HTERT RPE-1 (cell line): ENCODE measurements around the gene RAB34.

Experiments
- in situ Hi-C: fragments of 300-500 bp; cut with MboI; formaldehyde crosslinking; loops from 4 replicates; pipeline ENCODE4 v1.14.3; 2020; ENCODE audit warnings: low sequenced_read_pairs

The RAB34 gene

DNA sequence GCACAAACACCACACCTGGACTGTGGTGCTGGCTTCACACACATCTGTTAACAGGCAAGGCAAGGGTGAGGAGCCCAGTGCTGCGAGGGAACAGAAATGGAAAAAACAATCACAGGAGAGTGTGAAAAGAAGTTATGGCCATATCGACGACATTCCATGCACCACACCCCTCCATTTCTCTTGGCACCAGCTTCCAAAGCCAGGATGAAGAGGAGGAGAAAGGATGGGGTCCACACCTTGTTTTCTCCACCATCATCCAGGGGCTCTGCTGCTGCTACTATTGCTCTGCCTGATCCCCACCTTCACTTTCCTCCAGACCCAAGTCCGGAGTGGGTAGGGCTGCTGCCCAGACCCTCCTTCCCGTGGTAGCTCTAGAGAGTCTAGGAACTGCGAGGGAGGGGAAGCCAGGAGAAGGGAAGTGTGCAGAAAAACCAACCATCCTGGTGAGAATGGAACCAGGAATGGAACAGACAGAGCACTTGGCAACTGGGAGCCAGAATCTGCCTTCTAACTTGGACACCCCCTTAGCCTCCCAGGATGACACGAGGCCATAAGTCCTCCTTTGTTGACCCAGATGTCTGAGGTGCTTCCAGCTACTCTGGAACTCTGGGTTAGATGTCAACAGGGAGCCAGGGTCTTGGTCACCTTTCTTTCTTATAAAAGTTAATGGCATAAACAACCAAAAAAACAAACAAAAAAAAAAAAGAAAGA lies 4.8 kb downstream of the RAB34 start:
- in situ Hi-C loops, result no loop called here

DNA sequence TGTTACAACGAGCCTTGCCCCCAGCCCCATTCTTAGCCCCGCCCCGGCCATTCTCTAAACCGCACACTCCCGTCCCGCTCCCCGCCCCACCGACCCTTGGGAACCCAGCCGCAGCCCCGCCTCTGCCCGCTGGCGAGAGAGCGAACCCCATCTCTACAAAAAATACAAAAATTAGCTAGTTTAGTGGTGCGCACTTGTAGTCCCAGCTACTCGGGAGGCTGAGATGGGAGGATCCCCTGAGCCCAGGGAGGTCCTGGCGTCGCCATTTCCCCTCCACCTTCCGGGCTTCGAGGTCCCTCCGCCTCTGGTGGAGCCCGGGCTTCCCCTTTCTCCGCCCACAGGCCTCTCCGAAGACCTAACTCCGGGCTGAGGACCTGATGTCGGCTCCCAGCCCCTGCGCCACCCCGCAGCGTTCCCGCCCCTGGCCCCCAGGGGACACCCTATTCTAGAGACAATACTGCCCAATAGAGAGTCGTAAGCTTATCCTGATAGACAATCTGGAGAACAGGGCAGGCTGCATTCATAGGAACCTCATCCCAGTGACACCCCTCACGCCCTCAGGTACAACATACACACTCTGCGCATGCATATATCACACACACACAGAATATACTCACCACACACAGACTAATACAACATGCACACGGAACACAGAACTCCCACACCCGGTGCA lies 5.5 kb downstream of the RAB34 start:
- in situ Hi-C loops, result no loop called here

DNA sequence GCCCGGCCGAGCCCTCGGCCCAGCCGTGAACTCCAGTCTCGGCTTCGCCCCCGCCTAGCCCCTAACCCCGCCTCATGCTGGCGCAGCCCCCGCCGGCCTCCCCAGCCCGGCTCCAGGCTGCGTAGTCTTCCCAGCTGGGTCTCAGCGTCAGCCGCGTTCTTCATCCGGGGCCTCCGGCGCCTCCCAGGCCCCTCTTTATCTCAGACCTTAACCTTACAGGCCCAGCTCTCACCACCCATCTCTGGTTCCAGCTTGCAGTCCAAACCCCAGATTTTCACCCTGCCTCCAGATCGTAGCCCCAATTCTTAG lies 6.0 kb downstream of the RAB34 start, which contains the start of gene PROCA1:
Gene PROCA1 (minus strand): TSS at position 166 of the 309 bp plus-strand sequence. CDS start 228 bp downstream, outside the sequence.
- in situ Hi-C loops, result no loop called here

DNA sequence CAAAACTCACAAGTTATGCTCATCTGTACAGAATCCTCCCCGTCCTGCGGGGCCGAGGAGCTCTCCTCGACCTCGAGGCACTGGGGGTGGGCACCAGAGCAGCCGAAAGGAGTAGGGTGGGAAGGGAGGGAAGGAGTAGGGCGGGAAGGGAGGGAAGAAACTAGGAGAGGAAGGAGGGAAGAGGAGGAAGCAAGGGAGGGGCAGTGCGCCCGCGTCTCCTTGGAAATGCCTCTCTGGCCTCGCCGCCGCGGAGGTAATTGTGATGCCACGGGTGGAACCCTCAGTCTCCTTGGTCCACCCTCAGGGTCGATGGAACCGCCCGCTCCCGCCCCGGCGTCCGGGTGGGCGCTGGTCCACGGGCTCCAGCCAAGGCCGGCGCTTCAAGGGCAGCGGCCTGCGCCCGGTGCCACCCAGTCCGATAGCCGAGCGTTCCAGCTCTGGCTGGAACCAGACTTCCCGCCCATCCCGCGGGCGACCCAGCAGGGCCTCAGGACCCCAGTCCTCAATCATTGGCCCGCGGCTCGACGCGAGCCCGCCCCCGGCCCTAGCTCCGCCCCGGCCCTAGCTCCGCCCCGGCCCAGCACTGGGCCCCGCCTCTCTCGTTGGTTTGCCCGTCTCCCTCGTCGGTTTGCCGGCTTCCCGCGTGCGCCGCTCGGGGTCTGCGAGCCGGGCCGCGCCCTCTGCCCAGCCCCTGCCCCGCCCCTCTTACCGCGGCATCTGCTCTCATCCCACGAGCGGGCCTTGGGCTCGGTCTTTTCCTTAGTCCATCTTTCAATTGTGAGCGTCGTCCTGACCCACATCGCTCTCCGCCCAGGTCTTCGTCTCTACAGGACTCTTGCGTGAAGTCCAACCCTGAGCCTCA lies 6.6 kb downstream of the RAB34 start:
- in situ Hi-C loops, result no loop called here

DNA sequence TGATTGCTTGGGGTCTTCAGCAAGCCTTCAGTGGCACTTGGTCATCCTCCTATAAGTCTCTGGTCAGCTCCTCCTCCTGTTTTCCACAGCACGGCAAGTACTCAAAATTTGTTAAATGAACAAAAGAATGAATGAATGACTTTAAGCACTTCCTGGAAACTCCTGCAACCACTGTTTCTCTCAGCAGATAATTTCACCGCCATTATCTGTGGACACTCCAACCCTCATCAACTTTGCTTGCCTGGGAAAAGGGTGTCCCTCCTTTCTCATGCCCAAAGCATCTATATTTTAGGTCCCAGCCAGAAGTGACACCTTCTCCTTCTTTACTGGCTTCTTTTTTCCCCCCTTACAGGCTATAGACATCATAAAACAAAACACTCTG lies 10.3 kb downstream of the RAB34 start:
- in situ Hi-C loops, result no loop called here

DNA sequence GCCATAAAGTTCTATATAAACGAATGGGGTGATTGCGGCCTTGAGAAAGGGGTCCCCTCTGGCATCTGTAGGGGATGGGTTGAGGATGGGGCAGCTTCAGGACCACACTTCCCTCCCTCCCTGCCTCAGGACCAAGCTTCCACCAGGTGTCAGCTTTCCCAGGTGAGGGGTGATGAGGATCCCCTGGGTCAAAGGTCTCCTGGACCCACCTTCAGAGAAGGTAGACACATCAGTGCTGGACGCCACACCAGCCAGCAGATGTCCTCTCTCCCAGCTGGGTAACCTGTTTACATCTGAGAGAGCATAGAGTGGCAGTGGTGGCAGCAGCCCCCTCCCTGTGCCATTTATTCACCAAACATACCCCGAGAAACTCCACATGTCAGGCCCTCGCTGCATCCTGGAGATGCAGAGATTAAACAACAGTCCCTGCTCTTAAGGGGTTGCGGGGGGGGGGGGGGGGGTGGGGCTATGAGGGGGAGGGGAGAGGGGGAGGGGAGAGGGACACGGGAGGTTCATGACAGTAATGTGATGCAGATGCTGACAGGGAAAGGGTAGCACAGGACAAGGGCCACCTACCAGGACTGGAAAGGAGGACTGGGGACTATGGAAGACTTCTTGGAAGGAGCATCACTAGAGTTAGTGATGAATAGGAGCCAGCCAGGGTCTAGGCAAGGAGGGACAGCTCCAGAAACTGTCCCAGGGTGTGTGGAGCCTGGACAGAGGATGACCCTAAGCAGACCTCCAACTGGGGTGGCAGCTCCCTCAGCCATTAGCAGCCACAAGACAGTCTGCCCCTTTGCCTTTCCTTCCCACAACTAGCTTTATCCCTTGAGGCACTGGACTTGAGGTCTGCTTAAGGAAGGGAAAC lies 11.0 kb downstream of the RAB34 start:
- in situ Hi-C loops, result no loop called here

DNA sequence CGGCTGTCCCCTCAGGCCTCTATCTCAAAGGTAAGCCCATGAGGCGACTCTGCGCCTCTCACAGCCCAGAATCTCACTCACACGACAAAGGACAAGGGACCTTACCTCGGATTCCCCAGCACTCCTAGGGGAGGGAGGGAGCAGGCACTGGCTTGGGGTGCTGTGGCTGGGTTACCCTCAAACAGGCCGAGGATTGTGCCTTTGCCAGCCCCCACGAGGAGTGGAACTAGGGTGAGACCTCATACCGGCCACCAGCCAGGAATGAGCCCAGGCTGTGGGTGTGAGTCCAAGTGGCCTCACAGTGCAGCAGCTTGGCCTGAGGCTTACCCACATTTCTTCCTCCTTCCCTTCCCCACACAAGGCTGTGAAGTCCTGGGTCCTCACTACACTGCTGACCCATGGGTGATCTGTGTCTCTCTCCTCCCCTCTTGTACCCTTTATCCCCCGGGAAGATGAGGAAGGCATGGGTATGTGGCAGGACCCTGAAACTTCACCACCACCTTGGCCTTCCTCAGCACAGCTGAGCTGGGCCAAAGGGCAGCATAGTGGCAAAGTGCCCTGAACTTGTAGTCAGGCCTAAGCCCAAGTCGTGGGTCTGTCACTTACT lies 11.8 kb downstream of the RAB34 start:
- in situ Hi-C loops, result no loop called here

DNA sequence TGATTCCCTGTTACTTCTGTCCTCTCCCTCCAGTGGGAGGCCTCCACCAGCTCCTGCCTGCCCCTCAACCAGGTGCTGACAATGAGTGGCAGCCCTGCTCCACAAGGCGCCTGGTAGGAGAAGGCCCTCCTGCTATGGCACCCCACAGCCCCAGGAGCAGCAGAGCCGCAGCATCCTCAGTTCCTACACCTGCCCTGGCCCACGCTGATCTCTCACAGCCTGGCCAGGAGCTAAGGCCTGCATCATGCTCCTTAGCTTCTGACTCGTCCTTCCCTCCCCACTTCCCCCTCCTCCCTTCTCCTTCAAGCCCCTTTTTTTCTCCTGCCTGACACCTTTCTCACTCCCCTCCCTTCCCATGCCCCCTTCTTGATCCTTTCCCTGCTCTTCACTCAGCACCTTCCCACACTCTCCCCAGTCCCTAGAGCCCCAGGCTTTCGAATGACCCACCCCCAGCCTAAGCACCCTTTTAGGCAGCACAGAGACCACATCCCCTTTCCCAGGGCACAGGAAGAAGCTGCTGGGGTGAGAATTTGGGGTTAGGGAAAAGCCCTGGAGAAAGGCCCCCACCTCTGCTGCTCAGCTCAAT lies 12.5 kb downstream of the RAB34 start:
- in situ Hi-C loops, result no loop called here

DNA sequence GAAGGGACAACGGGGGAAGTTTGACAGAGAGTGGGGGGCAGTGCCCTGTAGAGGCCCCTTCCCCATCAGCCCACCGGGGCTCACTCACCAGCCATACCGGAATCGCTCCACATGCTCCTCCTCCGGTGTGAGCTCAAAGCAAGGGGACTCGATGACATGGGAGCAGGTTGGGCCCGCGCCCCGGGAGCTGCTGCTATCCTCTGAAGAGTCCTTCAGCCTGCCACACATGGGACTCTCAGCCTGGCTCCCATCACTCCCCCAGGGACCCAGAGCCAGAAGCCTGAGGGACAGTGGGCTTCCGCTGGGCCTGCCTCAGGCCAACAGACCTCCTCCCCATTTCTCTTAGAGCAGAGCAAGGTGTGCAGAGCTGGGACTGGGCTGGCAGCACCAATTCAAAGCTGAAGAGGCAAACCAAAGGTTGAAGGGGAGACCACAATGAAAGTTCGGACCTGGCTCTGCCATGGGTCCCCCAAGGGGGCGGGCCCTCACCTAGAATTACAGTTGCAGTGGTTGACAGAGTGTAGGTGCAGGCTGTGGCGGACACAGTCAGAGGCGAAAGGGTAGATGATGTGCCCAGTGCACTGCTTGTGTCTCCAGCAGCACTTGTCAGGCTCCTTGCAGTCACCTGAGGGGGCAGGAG lies 13.3 kb downstream of the RAB34 start:
- in situ Hi-C loops, result no loop called here

DNA sequence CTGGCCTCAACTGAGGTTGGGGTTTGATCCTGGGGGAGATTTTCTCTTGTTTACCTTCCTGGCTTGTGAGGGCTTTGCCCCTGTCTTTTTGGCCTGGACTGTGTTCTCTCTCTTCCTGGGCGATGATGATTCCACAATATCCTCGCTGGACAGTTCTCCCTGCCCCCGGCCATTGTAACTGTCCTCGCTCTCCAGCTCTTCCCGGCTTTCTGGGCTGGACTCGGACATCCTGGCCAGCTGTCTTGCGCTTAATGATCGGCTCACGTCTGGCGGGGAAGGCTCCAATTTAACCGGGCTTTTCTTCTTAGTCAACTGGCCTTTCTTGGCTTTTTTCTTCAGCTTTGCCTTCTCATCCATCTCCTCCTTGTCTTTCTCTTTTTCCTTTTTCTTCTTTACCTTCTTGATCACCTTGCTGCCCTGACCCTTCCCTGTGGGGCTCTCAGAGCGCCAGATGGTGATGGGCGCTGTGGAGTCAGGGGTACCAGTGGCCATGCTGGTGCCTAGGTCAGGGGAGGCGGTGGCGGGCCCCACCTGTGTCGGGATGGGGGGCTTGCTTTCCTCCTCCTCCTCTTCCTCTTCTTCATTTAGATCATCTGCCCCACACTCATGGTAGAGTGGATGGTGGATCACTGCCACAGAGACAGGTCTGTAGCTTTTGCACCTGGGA lies 14.0 kb downstream of the RAB34 start:
- in situ Hi-C loops, result no loop called here

DNA sequence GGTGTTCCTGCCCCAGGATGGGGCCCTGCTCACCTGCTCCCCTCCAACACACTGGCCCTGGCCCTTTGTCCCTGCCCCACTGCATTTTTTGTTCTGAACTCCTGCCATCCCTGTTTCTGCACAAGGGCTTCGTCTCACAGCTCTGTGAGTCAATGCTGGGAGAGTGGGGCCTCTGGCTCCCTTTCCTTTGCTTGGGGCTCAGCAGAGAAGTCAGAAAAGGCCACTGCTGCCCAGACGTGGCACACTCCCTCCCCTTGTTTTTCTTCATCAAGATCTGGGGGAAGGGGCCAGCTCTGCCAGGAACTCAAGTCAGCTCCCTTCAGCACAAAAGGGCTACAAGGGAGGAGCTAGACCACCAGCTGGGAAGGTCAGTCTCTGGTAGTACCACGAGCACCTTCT lies 14.9 kb downstream of the RAB34 start:
- in situ Hi-C loops, result no loop called here

DNA sequence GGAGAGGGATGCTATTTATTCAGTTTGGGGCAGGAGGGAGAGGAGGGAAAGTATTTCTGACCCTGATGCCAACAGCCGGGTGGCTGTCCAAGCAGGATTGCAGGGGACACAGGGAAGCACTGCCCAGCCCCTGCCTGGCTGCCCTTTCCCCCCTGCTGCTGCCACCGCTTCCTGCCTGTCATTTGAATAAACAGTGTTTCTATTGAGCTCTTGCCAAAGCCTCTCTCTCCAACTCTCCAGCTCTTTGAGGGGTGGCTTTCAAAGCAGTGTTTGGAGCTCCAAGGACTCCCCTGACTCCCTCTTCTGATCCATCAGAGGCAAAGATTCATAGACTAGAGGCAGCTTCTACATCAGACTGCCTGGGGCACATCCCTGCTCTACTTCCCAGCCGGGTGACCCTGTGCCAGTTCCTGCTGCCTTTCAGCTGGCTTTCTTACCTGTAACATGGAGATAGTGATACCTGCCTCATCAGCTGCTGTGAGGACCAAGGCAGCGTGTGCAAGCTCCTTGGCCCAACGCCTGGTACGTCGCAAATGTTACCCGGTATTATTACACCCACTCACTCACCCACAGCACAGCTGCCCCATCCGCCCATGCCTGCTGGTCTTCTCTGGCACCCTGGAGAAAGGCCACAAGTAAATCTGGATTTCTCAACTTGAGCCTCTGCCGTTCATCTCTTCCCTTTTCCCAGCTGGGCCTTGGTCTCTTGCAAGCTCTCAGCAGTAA lies 15.5 kb downstream of the RAB34 start:
- in situ Hi-C loops, result no loop called here

DNA sequence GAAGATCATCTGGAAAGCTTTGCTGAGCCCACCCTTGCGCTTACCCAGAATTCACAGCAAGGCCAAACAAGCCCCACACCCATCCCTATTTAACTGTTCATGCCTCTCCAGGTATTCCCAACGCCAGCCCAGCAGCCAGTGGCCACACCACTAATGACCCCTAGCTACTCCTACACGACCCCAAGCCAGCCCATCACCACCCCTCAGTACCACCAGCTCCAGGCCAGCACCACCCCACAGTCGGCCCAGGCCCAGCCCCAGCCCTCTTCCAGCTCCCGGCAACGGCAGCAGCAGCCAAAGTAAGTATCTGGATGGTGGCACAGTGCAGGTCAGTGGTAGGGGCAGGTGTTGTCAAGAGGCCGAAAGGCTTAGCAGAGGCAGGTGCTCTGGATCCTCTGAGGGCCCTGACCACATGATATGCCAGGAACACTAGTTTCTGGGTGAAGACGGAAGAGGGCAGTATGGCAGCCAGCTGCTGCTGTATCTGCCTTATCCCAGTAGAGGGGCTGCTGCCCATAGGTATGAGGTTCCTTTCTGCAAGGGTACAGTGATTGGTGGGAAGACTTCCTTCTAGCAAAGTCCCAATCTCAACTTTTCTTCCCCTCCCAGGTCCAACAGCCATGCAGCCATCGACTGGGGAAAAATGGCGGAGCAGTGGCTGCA lies 16.7 kb downstream of the RAB34 start:
- in situ Hi-C loops, result no loop called here

DNA sequence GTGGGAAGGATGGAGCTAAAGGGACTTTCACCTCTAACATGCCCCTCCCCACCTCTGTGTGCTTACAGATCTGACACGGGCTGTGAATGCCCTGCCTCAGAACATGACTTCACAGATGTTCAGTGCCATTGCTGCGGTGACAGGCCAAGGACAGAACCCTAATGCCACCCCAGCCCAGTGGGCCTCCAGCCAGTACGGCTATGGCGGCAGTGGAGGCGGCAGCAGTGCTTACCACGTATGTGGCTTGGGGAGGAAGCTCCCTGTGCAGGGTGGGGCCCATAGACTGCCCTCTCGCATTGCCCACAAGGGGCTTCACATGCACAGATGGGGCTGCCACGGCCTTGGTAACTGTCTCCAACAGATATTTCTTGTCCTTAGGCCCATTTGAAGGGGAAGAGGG lies 17.4 kb downstream of the RAB34 start:
- in situ Hi-C loops, result no loop called here

DNA sequence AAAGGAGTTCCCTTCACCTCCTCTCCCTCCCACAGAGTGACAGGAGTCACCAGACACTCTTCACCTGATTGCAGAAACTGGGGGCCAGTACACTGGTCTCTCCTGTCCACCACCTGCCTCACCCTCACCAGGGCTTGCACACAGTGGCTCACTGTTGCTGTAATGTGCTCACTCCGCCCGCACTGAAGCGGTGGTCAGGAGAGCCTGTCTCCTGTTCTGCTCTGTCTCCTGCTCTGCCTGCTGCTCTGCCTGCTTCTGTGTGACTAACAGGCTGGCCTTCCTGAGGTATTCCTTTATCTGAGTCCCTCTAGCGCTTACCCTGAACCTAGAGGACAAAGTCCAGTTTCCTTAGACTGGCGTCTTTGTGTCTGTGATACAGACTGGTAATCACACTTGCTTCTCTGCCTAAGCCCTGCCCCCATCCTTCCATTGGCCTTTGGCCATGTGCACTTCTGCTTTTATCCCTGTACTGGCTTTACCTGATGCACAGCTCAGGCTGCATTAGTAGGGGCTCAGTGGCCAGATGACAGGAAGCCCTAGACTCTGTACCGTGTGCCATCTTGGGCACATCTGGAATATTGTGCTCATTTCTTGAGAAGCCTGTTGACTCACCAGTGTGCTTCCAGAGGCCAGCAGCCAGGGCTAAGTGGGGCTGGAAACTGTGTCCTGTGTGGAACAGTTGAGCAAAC lies 19.3 kb downstream of the RAB34 start:
- in situ Hi-C loops, result no loop called here

DNA sequence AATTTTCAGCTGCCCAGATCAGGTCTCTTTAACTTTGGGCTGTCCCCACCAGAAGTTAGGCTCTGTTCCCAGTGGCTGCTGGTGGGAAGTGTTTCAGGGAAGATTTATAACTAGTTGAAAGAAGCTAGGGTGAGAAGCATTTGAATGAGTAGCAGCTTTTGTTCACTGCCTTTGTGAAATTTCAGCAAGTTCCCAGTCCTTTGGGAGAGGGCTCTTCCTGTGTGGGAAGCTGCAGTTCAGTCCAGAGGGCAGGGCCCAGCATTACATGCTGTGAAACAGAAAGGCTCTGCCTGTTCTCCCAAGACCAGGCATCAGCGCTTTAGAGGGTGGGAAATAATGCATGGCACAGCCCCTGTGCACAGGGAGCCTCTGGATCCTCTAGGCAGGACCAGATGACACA lies 23.8 kb downstream of the RAB34 start:
- in situ Hi-C loops, result no loop called here

DNA sequence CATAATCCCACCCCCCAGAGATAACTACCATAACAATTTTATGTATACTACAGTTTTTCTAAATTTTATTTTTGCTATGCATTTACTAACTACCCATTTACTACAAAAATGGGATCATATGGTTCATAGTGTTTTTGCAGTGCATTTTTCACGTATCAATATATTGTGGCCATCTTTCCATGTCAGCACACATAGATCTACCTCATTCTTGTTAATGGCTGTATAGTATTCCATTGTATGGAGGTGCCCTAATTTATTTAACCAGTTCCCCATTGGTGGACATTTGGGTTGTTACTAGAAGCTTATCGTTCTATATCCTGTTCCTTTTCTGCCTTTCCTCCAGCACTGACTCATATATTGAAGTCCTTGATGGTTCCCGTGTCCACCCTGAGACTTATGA lies 28.7 kb downstream of the RAB34 start:
- in situ Hi-C loops, result no loop called here
